H7 (cell line): Measurements from ENCODE around the gene PEX14. TPM values are rescaled to one million over a fixed set of nuclear protein-coding genes. Genes with fewer than 3 reads are reported as not detected.

Experiments
- DNase-seq: peaks from one replicate; pipeline ENCODE4 v3.0.0; 2012
- H3K27me3 ChIP-seq: 2 replicates; pipeline ENCODE4 v1.6.0; 2011; ENCODE audit warnings: mild to moderate bottlenecking, low read length; ENCODE audit not compliant: control insufficient read depth, insufficient read depth
- H3K36me3 ChIP-seq: replicated peaks from 2 replicates; pipeline ENCODE4 v1.5.1; 2011; ENCODE audit warnings: low read length; ENCODE audit not compliant: control insufficient read depth, insufficient read depth
- H3K4me3 ChIP-seq: 2 replicates; pipeline ENCODE4 v1.5.1; 2011; ENCODE audit warnings: low read depth, mild to moderate bottlenecking, control low read depth, low read length, moderate library complexity; ENCODE audit not compliant: insufficient read depth
- total RNA-seq: library from RNA; depleted of rRNA; stranded (reverse); fragments of >200 nt; shearing (Covaris generic); gene quantifications from 2 replicates; pipeline ENCODE4 v1.2.3, GENCODE V29; 2014

Gene PEX14
- total RNA-seq, 1 experiment from 2014 or later, result 58.5 TPM

DNA sequence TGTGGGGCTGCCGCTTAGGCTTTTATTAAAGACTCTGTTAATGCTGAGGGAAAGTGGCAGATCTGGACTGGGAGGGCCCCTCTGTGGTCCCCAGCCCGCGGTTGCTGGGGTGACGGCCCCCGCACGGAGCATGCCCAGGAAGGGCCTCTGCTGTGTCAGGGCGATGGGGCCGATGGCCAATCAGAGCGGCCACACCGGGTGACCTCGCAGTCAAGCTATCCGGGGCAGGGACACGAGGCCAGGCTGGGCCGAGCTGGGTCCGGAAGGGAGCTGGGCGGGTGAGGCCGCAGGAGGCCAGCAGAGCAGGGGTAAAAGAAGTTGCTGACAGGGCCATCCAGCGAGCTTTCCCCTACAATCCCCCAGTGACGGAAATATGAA lies 176.6 kb downstream of the PEX14 start:
- no peaks in the 10 kb centered on the region for H3K36me3 ChIP-seq
- H3K4me3 ChIP-seq, result peak overlapping the region; percentile 3; the same call in 1 of the 2 replicates
- H3K27me3 ChIP-seq, result peaks cover 13% of the 10 kb centered on the region; the same call in 1 of the 2 replicates
- DNase-seq, result peak; percentile 90

DNA sequence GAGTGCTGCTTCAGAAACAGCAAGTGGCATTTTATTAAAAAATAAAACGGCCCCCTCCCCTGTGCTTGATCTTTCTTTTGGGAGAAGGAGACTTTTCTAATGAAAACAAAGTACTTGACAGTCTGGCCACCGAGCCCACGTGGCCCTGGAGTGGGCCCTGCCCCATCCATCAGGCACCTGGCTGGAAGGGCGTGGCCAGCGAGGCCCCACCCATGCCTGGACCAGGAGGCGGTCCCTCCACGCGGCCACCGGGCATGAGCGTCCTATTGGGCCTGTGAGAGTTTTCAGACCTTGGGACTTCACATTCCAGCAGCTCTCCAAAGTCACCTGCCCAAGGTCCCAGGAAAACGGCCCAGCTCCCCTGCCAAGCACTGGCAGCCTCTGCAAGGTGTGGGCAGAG lies 177.0 kb downstream of the PEX14 start:
- H3K4me3 ChIP-seq, result no peak overlapping the region; the same call in 1 of the 2 replicates
- peak; percentile 96 for DNase-seq

DNA sequence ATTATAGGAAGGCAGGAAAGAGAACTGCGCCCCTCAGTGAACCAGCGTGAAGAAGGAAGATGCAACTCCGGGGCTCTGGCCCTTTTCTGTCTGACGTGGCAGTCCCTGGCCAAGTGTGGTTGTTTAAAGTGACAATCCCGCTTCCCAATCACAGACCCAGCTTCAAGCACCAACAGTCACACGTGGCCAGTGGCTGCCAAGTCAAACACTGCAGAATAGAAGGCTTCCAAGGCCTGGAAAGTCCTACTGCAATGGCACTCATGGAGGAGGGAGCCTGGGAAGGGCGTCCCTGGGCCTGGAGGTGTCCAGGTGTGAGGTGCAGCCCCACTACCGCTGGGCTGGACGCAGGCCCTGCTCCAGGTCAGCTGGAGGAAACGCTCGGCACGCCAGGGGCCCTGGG lies 177.9 kb downstream of the PEX14 start:
- Histone ChIP-seq H3K27me3 (peaks cover 13% of the 10 kb centered on the region; the same call in 1 of the 2 replicates), H3K36me3 (no peaks in the 10 kb centered on the region), H3K4me3 (no peak overlapping the region)
- DNase-seq, result no peak

More for the DNA sequence above, 177.0 kb downstream of the PEX14 start:
- H3K27me3 ChIP-seq, result peaks cover 13% of the 10 kb centered on the region; the same call in 1 of the 2 replicates
- H3K36me3 ChIP-seq, result no peaks in the 10 kb centered on the region

DNA sequence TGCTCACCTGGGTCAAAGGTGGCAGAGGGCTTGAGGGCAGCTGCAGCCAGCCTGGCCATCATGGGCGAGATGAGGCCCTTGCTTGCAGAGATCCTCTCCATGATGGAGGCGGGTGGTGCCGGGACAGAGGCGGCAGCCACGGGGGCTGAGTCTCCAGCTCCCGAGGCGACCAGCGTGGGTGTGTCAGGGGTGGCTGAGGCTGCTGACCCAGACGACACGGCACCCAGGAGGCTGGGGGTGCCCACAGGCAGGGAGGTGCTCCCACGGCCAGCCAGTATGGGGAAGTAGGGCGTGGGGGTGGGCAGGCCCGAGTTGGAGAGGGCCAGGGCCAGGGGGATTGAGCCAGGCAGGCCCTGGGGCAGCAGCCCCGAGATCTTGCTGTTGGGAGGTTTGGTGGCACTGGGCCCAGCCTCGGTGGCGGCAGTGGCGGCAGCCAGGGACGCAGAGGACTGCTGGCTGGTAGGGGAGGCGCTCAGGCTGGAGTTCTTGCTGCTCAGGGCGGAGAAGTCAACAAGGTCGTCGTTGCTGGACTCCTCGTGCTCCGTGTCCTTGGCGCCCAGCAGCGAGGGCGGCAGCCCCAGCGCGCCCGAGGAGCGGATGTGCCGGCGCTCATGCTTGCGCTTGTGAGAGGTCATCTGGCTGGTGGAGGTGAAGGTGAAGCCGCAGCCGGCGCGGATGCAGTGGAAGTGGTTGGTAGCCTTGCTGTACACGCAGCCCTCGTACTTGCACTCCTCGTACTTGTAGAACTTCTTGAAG lies 178.8 kb downstream of the PEX14 start:
- Histone ChIP-seq H3K36me3 (no peaks in the 10 kb centered on the region), H3K27me3 (peaks cover 13% of the 10 kb centered on the region; the same call in 1 of the 2 replicates), H3K4me3 (no peak overlapping the region)
- no peak for DNase-seq

DNA sequence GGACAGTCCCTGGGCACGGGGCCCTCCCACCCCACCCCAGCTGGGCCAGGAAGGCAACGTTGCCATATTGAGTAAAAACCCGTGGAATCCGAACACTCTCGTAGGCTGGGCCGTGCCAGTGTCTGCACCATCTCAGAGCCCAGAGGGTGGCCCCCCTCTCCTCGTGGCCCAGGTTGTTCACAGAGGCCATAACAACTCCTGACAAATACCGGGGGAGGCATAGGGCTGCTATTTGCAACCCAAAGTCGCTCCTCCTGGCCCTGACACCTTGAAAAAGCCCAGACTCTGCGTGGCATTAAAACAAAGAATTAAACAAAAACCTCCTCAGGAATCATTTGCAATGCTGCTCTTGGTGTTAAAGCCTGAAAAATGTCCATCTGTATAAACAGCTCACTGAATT lies 180.3 kb downstream of the PEX14 start:
- no peak for DNase-seq
- H3K27me3 ChIP-seq, result peaks cover 8% of the 10 kb centered on the region; the same call in 1 of the 2 replicates
- H3K4me3 ChIP-seq, result no peak overlapping the region
- H3K36me3 ChIP-seq, result no peaks in the 10 kb centered on the region

DNA sequence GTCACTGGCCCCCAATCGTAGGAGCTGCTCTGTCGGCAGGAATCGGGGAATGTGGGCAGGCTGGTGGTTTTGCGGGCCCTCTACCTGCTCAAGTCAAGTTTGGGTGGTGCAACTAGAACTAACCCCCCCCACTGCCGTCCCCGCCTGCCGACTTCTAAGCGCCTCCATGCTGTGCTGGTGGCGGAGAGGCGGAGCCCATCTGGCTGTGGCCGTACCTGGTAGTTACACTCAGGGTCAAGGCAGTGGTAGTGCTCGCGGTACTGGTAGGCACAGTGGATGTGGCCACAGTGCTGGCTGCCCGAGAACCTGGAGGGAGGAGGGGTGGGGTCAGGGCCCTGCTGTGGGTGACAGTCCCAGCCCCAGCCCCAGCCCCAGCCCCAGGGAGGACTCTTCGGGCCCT lies 181.7 kb downstream of the PEX14 start:
- H3K36me3 ChIP-seq, result no peaks in the 10 kb centered on the region
- no peak overlapping the region for H3K4me3 ChIP-seq
- DNase-seq, result peak; percentile 85
- H3K27me3 ChIP-seq, result peaks cover 2% of the 10 kb centered on the region; the same call in 1 of the 2 replicates

DNA sequence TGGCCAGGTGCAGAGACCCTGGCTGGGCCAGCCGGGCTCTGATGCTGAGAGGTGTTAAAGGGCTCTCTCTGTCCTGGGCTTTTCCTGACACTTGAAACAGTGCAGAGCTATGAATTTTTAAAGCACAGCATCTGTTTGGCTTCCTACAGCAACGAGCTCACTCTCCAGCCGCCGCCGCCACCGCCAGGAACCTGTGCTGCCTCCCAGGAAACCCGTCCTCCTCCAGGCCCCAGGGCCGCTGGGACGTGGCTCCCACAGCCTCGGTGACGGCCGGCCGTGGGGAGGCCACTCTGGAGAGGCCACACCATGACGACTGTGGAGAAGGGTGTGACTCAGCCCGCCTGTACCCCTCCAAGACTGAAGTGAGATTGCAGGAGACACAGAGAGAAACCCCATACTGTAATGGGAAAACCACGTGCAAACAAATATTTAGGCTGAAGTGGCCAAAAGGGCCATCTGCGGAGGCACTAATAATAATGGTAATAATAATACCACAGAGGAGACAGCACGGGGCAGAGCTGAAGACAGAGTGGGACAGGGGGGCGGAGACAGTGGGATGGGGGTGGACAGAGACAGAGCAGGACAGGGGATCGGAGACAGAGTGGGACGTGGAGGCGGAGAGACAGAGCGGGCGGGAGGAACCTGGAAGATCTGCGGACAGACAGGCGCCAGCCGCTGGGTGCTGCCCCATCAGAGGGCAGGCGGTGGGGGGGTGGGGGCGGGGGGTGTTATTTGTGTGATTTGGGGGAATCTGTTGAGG lies 182.5 kb downstream of the PEX14 start:
- DNase-seq, result peak; percentile 74
- no peak overlapping the region for H3K4me3 ChIP-seq
- no peaks in the 10 kb centered on the region for H3K36me3 ChIP-seq
- no peaks in the 10 kb centered on the region for H3K27me3 ChIP-seq

DNA sequence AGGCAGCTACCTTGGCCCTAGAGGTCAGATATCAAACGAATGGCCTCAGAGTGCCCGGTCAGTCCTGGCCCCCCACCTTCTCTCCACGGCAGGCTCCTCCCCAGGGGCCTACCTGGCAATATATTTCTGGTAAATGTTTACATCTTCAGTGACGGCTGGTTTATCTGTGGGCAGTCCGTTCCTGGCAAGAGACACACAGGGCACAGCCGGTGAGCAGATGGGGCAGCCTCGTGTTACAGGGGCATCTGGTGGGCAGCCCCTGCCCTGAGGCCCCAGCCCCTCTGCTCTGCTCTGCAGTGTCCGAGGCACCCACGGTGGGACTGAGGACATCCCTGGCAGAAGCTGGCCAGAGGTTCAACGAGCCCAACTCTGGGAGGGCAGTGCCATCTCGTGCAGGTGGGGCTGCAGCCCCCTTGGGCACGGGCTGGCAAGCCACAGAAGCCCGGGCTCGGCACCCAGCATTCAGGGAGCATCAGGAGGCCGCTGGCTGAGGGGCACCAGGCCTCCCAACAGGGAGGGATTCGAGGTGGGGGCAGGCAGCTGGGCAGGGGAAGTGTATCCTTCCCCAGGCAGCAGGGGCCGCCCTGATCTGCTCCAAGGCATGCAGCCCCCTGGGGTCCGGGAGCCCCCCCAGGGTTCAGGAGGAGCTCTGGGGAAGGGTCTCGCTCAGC lies 183.8 kb downstream of the PEX14 start:
- H3K27me3 ChIP-seq, result no peaks in the 10 kb centered on the region
- no peak overlapping the region for H3K4me3 ChIP-seq
- no peaks in the 10 kb centered on the region for H3K36me3 ChIP-seq
- DNase-seq, result no peak

DNA sequence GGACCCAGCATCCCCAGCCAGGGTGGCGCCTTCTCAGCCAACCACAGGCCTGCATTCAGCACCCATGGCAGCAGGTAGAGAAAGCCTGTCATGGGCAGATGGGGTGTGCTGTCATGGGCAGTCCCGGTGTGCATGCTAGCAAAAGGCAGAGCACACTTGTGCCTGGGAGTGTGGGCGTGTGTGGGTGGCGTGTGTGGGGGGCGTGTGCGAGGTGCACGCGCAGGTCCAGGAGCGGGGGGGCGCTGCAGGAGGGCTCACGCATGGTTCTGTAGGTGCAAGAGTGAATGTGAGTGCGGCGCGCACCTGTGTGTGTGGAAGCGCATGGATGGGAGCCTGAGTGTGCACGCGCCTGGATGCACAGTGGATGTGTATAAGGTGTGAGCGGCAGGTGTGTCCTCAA lies 184.5 kb downstream of the PEX14 start:
- H3K4me3 ChIP-seq, result no peak overlapping the region
- no peak for DNase-seq
- no peaks in the 10 kb centered on the region for H3K36me3 ChIP-seq
- no peaks in the 10 kb centered on the region for H3K27me3 ChIP-seq

DNA sequence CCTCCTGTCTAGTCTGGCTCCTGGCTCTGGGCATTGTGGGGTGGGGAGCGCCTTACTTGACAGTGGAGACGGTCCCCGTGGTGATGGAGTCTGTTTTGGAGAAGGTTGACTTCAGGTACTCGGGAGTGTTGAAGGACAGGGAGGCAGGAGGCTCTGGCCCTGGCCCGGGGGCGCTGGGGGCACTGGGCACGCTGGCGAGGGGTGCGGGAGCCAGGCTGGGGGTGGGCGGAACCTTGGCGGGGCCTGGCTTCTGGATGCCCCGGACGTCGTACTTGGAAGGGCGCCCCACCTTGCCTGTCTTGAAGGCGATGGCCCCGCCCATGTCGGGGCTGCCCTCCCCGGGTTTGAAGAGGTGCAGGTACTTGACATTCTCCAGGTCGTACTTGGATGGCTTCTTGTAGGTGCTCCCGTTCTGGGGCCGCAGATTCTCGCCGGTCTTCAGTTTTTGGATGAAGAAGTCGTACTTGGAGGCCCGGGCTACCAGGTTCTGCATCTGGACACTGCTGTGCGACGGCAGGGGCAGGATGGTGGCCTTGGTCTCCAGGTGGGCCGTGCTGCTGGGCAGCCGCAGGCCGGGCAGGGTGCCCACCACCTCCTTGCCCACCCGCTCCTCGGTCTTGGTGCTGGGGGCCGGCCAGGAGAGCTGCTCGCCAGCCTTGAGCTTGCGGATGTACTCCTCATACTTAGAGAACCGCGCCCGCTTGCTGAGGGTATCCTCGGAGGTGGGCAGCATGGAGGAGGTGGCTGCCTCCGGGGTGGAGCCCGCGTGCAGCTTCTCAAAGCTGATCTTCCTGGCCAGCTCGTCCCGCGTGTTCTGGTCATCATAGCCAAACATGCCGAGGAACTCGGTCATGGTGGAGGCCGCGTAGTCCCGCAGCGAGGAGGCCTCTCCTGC lies 185.1 kb downstream of the PEX14 start:
- Histone ChIP-seq H3K27me3 (no peaks in the 10 kb centered on the region), H3K4me3 (no peak overlapping the region), H3K36me3 (no peaks in the 10 kb centered on the region)
- no peak for DNase-seq

DNA sequence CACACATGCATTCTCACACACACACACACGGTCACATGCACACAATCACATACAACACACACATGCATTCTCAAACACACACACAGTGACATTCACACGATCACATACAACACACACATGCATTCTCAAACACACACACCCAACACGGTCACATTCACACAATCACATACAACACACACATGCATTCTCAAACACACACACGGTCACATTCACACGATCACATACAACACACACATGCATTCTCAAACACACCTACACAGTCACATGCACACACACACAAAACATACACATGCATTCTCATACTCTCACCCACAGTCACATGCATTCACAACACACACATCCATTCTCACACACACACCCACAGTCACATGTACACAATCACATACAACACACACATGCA lies 186.7 kb downstream of the PEX14 start:
- Histone ChIP-seq H3K27me3 (no peaks in the 10 kb centered on the region), H3K36me3 (no peaks in the 10 kb centered on the region), H3K4me3 (no peak overlapping the region)
- no peak for DNase-seq

DNA sequence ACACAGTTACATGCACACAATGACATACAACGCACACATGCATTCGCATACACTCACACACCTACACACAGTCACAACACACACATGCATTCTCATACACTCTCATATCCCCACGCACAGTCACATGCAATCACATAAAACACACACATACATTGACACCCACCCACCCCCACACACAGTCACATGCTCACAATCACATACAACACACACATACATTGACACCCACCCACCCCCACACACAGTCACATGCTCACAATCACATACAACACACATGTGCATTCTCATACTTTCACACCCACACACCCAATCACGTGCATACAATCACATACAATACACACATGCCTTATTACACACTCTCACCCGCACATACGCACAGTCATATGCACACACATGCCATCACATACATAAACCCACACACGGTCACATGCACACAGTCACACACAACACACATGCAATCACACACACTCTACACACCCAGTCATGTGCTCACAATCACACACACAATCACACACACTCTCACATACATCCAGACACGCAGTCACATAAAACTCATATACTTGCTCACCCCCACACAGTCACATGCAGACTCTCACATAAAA lies 187.4 kb downstream of the PEX14 start:
- H3K4me3 ChIP-seq, result no peak overlapping the region
- no peaks in the 10 kb centered on the region for H3K27me3 ChIP-seq

DNA sequence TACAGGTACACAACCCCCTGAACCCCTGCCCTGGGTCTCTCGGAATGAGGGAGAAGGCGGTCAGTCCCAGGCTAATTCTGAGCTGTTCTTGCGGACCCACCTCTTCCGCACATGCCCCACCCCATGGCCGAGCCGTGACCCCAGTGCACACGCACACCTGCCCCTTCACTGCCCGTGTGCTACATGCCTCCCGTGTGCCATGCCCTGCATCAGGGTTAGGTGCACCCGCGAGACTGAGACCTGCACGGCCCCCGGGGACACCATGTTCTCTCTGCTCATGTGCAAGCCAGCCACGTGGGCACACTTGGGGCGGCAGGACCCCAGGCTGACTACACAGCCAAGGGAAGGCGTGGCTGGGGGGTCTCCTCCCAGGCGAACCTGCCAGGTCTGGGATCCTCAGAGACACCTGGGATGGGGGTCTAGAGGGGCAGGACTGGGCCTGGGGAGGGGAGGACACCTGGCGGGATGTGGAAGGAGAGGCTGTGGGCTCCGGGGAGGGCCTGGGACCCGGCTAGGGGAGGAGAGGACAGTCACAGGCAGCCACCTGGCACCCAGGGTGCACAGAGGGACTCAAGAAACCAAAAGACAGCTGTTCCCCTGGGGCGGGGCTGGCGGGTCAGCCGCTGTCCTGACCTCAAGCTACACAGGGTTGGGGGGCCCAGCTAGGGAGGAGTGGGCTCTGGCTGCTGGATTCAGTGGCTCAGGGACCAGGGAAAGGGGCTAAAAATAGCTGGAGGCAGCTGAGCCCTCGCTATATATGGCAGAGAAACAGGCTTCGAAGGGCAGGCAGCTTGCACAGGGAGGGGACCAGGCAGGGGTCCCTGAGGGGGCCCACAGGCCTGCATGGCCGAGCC lies 188.3 kb downstream of the PEX14 start:
- Histone ChIP-seq H3K4me3 (no peak overlapping the region), H3K36me3 (no peaks in the 10 kb centered on the region), H3K27me3 (no peaks in the 10 kb centered on the region)
- peak; percentile 79 for DNase-seq

More for the DNA sequence above, 187.4 kb downstream of the PEX14 start:
- DNase-seq, result no peak
- no peaks in the 10 kb centered on the region for H3K36me3 ChIP-seq
